GM23338 (cell line): Measurements from ENCODE around the gene ACBD4. TPM values are rescaled to one million over a fixed set of nuclear protein-coding genes. Genes with fewer than 3 reads are reported as not detected.

Experiments used
- ATAC-seq: fragments of 200-7000 bp; cut with Tn5 transposase; 3 replicates; pipeline ENCODE4 v1.9.1; 2020
- DNase-seq: peaks from one replicate; pipeline ENCODE4 v3.0.0-alpha.2; 2015; ENCODE audit warnings: low spot score
- H2AFZ ChIP-seq: fragments of 200-600 bp; sonication (generic); 2 replicates; pipeline ENCODE4 v1.8.0; 2016; ENCODE audit warnings: antibody characterized with exemption, mild to moderate bottlenecking, moderate library complexity
- H3F3A ChIP-seq: fragments of 200-600 bp; sonication (generic); replicated peaks from 2 replicates; pipeline ENCODE4 v1.8.0; 2017; ENCODE audit warnings: antibody characterized with exemption, mixed run types, low read depth
- H3K27ac ChIP-seq: fragments of 200-600 bp; sonication (generic); 2 replicates; pipeline ENCODE4 v1.6.1; 2016; ENCODE audit warnings: low read depth
- H3K27me3 ChIP-seq: fragments of 200-600 bp; sonication (generic); 2 replicates; pipeline ENCODE4 v1.8.0; 2016; ENCODE audit warnings: mild to moderate bottlenecking, mixed run types, moderate library complexity; ENCODE audit not compliant: insufficient read depth
- H3K36me3 ChIP-seq: fragments of 200-600 bp; sonication (generic); 2 replicates; pipeline ENCODE4 v1.8.0; 2016; ENCODE audit warnings: mild to moderate bottlenecking; ENCODE audit not compliant: insufficient read depth
- H3K4me1 ChIP-seq: fragments of 200-600 bp; sonication (generic); 2 replicates; pipeline ENCODE4 v1.8.0; 2016; ENCODE audit warnings: mild to moderate bottlenecking, moderate library complexity; ENCODE audit not compliant: insufficient read depth
- H3K4me2 ChIP-seq: fragments of 200-600 bp; sonication (generic); 2 replicates; pipeline ENCODE4 v1.7.1; 2017; ENCODE audit warnings: mixed run types
- H3K4me3 ChIP-seq: fragments of 200-600 bp; sonication (generic); 2 replicates; pipeline ENCODE4 v1.6.1; 2016; ENCODE audit warnings: mixed run types
- H3K79me2 ChIP-seq: fragments of 200-600 bp; sonication (generic); replicated peaks from 2 replicates; pipeline ENCODE4 v1.8.0; 2017; ENCODE audit warnings: mild to moderate bottlenecking; ENCODE audit not compliant: insufficient read depth
- H3K9me2 ChIP-seq: fragments of 200-600 bp; sonication (generic); 2 replicates; pipeline ENCODE4 v1.8.0; 2017; ENCODE audit not compliant: insufficient read depth
- H4K20me1 ChIP-seq: fragments of 200-600 bp; sonication (generic); replicated peaks from 2 replicates; pipeline ENCODE4 v1.8.0; 2017; ENCODE audit warnings: mild to moderate bottlenecking; ENCODE audit not compliant: insufficient read depth
- H3K27ac Mint-ChIP-seq: 2 replicates; pipeline ENCODE4 v1.8.0; 2020; ENCODE audit warnings: inconsistent platforms, mild to moderate bottlenecking, moderate library complexity, mixed read lengths
- H3K27me3 Mint-ChIP-seq: 3 replicates; pipeline ENCODE4 v1.8.0; 2022; ENCODE audit warnings: low read depth, mild to moderate bottlenecking, moderate library complexity, mixed read lengths, inconsistent platforms; ENCODE audit not compliant: insufficient read depth, poor library complexity
- H3K36me3 Mint-ChIP-seq: 3 replicates; pipeline ENCODE4 v1.8.0; 2021; ENCODE audit warnings: low read depth, mild to moderate bottlenecking, inconsistent platforms, moderate library complexity, mixed read lengths
- H3K4me1 Mint-ChIP-seq: 3 replicates; pipeline ENCODE4 v1.8.0; 2020; ENCODE audit warnings: mild to moderate bottlenecking, inconsistent platforms, mixed read lengths
- H3K4me3 Mint-ChIP-seq: 3 replicates; pipeline ENCODE4 v1.8.0; 2021; ENCODE audit warnings: moderate library complexity, mild to moderate bottlenecking, inconsistent platforms, mixed read lengths
- H3K9me3 Mint-ChIP-seq: 3 replicates; pipeline ENCODE4 v1.8.0; 2020; ENCODE audit warnings: moderate library complexity, mild to moderate bottlenecking, inconsistent platforms, mixed read lengths
- CREB1 ChIP-seq: fragments of 250-450 bp; sonication (Bioruptor Pico); IDR thresholded peaks from 2 replicates; pipeline ENCODE4 v1.5.0; 2020; ENCODE audit warnings: low read depth, mild to moderate bottlenecking, moderate library complexity
- EZH2 ChIP-seq: fragments of 200-600 bp; sonication (generic); IDR thresholded peaks from one replicate; pipeline ENCODE4 v1.8.0; 2017; ENCODE audit warnings: antibody characterized with exemption, mild to moderate bottlenecking, low read depth; ENCODE audit not compliant: unreplicated experiment
- STAT1 ChIP-seq: IDR thresholded peaks from one replicate; pipeline ENCODE4 v1.6.1; 2016; ENCODE audit warnings: antibody characterized with exemption; ENCODE audit not compliant: unreplicated experiment
- polyA plus RNA-seq: library from polyadenylated mRNA; unstranded; fragments of >200 nt; fragmentation: Nextera tagmentation; extraction: Ambion mirVana; gene quantifications from 2 replicates; pipeline ENCODE4 v1.2.1, GENCODE V29; 2016
- total RNA-seq: library from RNA; depleted of rRNA; stranded (reverse); fragments of >200 nt; shearing (Covaris generic); gene quantifications from 2 replicates; pipeline ENCODE4 v1.2.3, GENCODE V29; 2014
- TF ChIP-seq, protein P1 (sequence below), 2 experiments: fragments of 200-600 bp in 1 of 2; sonication (generic) in 1 of 2; conservative IDR thresholded peaks; 2 replicates each; pipeline versions ENCODE4 v1.5.1 to v1.6.1; 2016 to 2017; ENCODE audit warnings: antibody characterized with exemption in 2 of 2, low read depth in 2 of 2, mild to moderate bottlenecking in 2 of 2, moderate library complexity in 1 of 2
- TF ChIP-seq, protein P2 (sequence below): IDR thresholded peaks from 2 replicates; pipeline ENCODE4 v1.6.1; 2016; ENCODE audit warnings: antibody characterized with exemption
- TF ChIP-seq, protein P3 (sequence below): IDR thresholded peaks from one replicate; pipeline ENCODE4 v1.6.1; 2018; ENCODE audit warnings: antibody characterized with exemption; ENCODE audit not compliant: unreplicated experiment

ACBD4 gene
- total and polyA plus RNA-seq, 2 experiments from 2014 or later = 4.5 to 6.7 TPM

DNA sequence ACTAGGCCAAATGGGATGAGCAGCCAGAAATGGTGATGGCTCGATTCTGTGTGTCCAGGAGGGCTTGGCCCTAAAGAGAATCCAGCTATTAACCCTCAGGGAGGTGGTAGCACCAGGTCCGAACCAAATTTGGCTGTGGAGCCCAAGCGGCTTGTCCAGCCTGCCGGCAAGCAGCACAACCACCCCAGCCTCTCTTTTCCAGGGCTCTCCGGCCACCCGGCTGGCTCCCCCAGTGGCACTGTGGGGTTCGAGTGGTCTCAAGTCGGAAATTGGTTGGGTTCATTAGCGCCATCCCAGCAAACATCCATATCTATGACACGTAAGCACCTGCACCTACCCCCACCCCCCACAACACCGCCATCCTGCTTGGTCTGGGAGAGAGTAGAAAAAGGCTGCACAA lies 38.6 kb upstream of the ACBD4 start:
- H3K4me2 ChIP-seq = no peak overlapping the region
- H3K27ac ChIP-seq = no peak overlapping the region
- no peaks in the 10 kb centered on the region for H3K4me1 ChIP-seq
- no peak overlapping the region for H2AFZ ChIP-seq
- H3K79me2 ChIP-seq = no peaks in the 10 kb centered on the region
- H3K4me3 ChIP-seq = no peak overlapping the region
- Mint-ChIP-seq H3K4me3 (no peak overlapping the region), H3K27ac (no peak overlapping the region), H3K27me3 (peaks cover 7% of the 10 kb centered on the region), H3K4me1 (peaks cover 6% of the 10 kb centered on the region), H3K9me3 (no peaks in the 10 kb centered on the region), H3K36me3 (peaks cover 79% of the 10 kb centered on the region)
- no peaks in the 10 kb centered on the region for H3K9me2 ChIP-seq
- H3K36me3 ChIP-seq = peaks cover 50% of the 10 kb centered on the region
- peaks cover 24% of the 10 kb centered on the region for H3F3A ChIP-seq
- no peaks in the 10 kb centered on the region for H3K27me3 ChIP-seq
- DNase-seq (no peak), ATAC-seq (no peak)
- TF ChIP-seq, protein P1, sequence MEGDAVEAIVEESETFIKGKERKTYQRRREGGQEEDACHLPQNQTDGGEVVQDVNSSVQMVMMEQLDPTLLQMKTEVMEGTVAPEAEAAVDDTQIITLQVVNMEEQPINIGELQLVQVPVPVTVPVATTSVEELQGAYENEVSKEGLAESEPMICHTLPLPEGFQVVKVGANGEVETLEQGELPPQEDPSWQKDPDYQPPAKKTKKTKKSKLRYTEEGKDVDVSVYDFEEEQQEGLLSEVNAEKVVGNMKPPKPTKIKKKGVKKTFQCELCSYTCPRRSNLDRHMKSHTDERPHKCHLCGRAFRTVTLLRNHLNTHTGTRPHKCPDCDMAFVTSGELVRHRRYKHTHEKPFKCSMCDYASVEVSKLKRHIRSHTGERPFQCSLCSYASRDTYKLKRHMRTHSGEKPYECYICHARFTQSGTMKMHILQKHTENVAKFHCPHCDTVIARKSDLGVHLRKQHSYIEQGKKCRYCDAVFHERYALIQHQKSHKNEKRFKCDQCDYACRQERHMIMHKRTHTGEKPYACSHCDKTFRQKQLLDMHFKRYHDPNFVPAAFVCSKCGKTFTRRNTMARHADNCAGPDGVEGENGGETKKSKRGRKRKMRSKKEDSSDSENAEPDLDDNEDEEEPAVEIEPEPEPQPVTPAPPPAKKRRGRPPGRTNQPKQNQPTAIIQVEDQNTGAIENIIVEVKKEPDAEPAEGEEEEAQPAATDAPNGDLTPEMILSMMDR (conservative IDR thresholded peaks at IDR 0.05; ENCODE audit: low read depth in 2 of 2) = no peak
- H4K20me1 ChIP-seq = peaks cover 28% of the 10 kb centered on the region

DNA sequence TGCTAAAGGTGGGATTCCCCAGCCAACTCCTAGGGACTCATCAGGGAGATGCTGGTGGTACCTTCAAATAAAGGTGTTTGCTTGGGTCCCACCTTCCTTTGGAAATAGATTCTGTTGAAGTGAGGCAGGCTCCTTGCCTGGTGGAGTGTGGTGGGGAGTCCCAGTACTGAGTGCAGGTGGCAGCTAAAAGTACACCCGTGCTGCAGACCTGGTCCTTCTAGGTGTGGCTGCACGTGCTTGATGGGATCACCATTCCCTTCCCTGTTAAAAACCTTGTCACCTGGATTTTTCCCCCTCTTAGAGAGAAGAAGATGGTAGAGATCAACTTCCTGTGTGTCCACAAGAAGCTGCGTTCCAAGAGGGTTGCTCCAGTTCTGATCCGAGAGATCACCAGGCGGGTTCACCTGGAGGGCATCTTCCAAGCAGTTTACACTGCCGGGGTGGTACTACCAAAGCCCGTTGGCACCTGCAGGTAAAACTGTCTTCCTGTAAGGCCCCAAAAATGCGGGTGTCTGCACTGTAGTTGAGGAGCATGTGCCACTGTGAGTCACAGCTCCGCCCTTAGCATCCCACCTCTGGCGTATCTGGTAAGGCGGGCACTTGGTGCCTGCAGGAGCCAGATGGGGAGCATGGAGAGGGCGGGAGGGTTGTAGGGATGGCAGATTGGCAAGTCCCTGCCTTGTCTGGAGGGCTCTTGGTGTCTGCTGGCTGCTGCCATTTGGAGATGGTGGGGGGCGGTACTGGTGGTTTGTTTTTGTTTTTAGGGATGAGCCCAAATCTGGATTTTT lies 37.2 kb upstream of the ACBD4 start:
- Histone ChIP-seq H3K4me3 (no peak overlapping the region), H2AFZ (no peak overlapping the region), H3K27me3 (no peaks in the 10 kb centered on the region), H3K4me1 (no peaks in the 10 kb centered on the region), H3K27ac (peak overlapping the region; percentile 32; the same call in 1 of the 2 replicates), H4K20me1 (peaks cover 28% of the 10 kb centered on the region), H3K9me2 (no peaks in the 10 kb centered on the region), H3K36me3 (peaks cover 61% of the 10 kb centered on the region), H3F3A (peaks cover 24% of the 10 kb centered on the region), H3K4me2 (no peak overlapping the region), H3K79me2 (no peaks in the 10 kb centered on the region)
- Mint-ChIP-seq H3K36me3 (peaks cover 81% of the 10 kb centered on the region), H3K4me1 (peaks cover 6% of the 10 kb centered on the region), H3K4me3 (no peak overlapping the region; the same call in 2 of the 3 replicates), H3K9me3 (no peaks in the 10 kb centered on the region; the same call in 2 of the 3 replicates), H3K27ac (no peak overlapping the region), H3K27me3 (peaks cover 9% of the 10 kb centered on the region)
- DNase-seq = no peak
- TF ChIP-seq STAT1 = no peak
- no peak; the same call in 2 of the 3 replicates for ATAC-seq

DNA sequence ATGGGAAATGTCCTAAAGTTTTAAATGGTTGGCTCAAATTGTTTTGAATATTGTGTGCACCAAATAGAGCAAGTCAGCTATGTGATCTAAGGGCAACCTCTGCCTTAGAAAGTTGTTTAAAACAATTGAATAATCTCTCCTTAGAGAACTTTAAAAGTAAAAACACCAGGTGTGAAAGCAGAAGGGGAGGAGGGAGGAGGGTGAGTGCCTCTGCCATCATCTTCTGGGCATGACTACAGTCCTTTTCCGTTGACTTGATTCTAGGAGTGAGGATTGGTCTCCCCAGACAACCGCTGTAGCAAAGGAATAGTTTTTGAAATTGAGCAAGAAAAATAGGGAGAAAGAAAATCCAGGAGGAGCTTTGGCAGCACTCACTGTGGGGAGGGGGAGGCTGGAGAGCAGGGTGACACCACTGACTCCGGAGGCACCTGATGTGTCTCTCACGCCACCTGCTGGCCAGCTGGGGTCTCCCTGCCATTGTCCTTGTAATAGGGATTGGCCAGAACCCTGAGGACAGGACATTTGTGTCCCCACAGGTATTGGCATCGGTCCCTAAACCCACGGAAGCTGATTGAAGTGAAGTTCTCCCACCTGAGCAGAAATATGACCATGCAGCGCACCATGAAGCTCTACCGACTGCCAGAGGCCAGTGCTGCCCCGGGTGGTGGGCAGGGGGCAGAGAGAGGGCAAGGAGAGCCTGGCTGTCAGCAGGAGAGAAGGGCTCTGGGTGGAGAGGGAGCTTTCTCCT lies 36.4 kb upstream of the ACBD4 start:
- peaks cover 6% of the 10 kb centered on the region for H3K4me1 Mint-ChIP-seq
- Histone ChIP-seq H3F3A (peaks cover 24% of the 10 kb centered on the region), H2AFZ (no peak overlapping the region), H3K4me1 (no peaks in the 10 kb centered on the region), H3K27ac (peak overlapping the region; percentile 32; the same call in 1 of the 2 replicates), H3K36me3 (peaks cover 60% of the 10 kb centered on the region), H3K9me2 (no peaks in the 10 kb centered on the region), H3K79me2 (no peaks in the 10 kb centered on the region), H3K27me3 (no peaks in the 10 kb centered on the region), H4K20me1 (peaks cover 28% of the 10 kb centered on the region), H3K4me3 (no peak overlapping the region), H3K4me2 (no peak overlapping the region)
- peaks cover 13% of the 10 kb centered on the region for H3K27me3 Mint-ChIP-seq
- H3K4me3 Mint-ChIP-seq = no peak overlapping the region; the same call in 2 of the 3 replicates
- ATAC-seq = peak; percentile 98
- peaks cover 81% of the 10 kb centered on the region for H3K36me3 Mint-ChIP-seq
- peak; percentile 95 for DNase-seq
- no peaks in the 10 kb centered on the region; the same call in 2 of the 3 replicates for H3K9me3 Mint-ChIP-seq
- H3K27ac Mint-ChIP-seq = peak overlapping the region; percentile 73; the same call in 1 of the 2 replicates
- TF ChIP-seq EZH2 (no peak), CREB1 (CRISPR knock-in tag) (no peak)
- TF ChIP-seq, protein P2, sequence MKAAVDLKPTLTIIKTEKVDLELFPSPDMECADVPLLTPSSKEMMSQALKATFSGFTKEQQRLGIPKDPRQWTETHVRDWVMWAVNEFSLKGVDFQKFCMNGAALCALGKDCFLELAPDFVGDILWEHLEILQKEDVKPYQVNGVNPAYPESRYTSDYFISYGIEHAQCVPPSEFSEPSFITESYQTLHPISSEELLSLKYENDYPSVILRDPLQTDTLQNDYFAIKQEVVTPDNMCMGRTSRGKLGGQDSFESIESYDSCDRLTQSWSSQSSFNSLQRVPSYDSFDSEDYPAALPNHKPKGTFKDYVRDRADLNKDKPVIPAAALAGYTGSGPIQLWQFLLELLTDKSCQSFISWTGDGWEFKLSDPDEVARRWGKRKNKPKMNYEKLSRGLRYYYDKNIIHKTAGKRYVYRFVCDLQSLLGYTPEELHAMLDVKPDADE = no peak
- TF ChIP-seq, protein P1 (conservative IDR thresholded peaks at IDR 0.05; ENCODE audit: low read depth in 2 of 2) = peak; percentile 88 to 90
- TF ChIP-seq, protein P3, sequence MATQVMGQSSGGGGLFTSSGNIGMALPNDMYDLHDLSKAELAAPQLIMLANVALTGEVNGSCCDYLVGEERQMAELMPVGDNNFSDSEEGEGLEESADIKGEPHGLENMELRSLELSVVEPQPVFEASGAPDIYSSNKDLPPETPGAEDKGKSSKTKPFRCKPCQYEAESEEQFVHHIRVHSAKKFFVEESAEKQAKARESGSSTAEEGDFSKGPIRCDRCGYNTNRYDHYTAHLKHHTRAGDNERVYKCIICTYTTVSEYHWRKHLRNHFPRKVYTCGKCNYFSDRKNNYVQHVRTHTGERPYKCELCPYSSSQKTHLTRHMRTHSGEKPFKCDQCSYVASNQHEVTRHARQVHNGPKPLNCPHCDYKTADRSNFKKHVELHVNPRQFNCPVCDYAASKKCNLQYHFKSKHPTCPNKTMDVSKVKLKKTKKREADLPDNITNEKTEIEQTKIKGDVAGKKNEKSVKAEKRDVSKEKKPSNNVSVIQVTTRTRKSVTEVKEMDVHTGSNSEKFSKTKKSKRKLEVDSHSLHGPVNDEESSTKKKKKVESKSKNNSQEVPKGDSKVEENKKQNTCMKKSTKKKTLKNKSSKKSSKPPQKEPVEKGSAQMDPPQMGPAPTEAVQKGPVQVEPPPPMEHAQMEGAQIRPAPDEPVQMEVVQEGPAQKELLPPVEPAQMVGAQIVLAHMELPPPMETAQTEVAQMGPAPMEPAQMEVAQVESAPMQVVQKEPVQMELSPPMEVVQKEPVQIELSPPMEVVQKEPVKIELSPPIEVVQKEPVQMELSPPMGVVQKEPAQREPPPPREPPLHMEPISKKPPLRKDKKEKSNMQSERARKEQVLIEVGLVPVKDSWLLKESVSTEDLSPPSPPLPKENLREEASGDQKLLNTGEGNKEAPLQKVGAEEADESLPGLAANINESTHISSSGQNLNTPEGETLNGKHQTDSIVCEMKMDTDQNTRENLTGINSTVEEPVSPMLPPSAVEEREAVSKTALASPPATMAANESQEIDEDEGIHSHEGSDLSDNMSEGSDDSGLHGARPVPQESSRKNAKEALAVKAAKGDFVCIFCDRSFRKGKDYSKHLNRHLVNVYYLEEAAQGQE = no peak
